ENCODE measurements around the gene DHRS2. TPM values are rescaled to one million over a fixed set of nuclear protein-coding genes. Genes with fewer than 3 reads are reported as not detected.

Gene DHRS2
- total RNA-seq, 1 donor from 2014 or later = not detected

GRCh38 chr14:23654231-23654630, 18.1 kb downstream of the DHRS2 start:
- Mint-ChIP-seq H3K27me3 (ENCODE audit: low read depth) (peaks cover 36% of the 10 kb centered on the region), H3K36me3 (ENCODE audit: low read depth) (no peaks in the 10 kb centered on the region), H3K4me1 (ENCODE audit: low read depth) (no peaks in the 10 kb centered on the region), H3K9me3 (ENCODE audit: low read depth) (no peaks in the 10 kb centered on the region), H3K27ac (ENCODE audit: unreplicated experiment) (no peak overlapping the region), H3K4me3 (ENCODE audit: unreplicated experiment) (no peak overlapping the region)
- DNase-seq (ENCODE audit: low spot score) = no peak
- no peak for TF ChIP-seq CTCF (IDR thresholded peaks at IDR 0.05)

GRCh38 chr14:23657959-23658470, 21.9 kb downstream of the DHRS2 start:
- no peak overlapping the region for H3K27ac Mint-ChIP-seq (ENCODE audit: unreplicated experiment)
- no peak for DNase-seq (ENCODE audit: low spot score)
- no peaks in the 10 kb centered on the region for H3K4me1 Mint-ChIP-seq (ENCODE audit: low read depth)
- no peaks in the 10 kb centered on the region for H3K36me3 Mint-ChIP-seq (ENCODE audit: low read depth)
- TF ChIP-seq CTCF (IDR thresholded peaks at IDR 0.05) = no peak
- H3K9me3 Mint-ChIP-seq (ENCODE audit: low read depth) = no peaks in the 10 kb centered on the region
- peaks cover 40% of the 10 kb centered on the region for H3K27me3 Mint-ChIP-seq (ENCODE audit: low read depth)
- H3K4me3 Mint-ChIP-seq (ENCODE audit: unreplicated experiment) = no peak overlapping the region

- H3K9me3 Mint-ChIP-seq (ENCODE audit: low read depth) = no peaks in the 10 kb centered on the region
- H3K36me3 Mint-ChIP-seq (ENCODE audit: low read depth) = no peaks in the 10 kb centered on the region
- peaks cover 43% of the 10 kb centered on the region for H3K27me3 Mint-ChIP-seq (ENCODE audit: low read depth)
- H3K4me1 Mint-ChIP-seq (ENCODE audit: low read depth) = no peaks in the 10 kb centered on the region
- no peak overlapping the region for H3K4me3 Mint-ChIP-seq (ENCODE audit: unreplicated experiment)
- no peak overlapping the region for H3K27ac Mint-ChIP-seq (ENCODE audit: unreplicated experiment)
- no peak for DNase-seq (ENCODE audit: low spot score)
- TF ChIP-seq CTCF (IDR thresholded peaks at IDR 0.05) = no peak
Measured at GRCh38 chr14:23660290-23661226, 24.4 kb downstream of the DHRS2 start.

GRCh38 chr14:23661542-23661941, 25.4 kb downstream of the DHRS2 start:
- DNase-seq (ENCODE audit: low spot score) = no peak
- TF ChIP-seq CTCF (IDR thresholded peaks at IDR 0.05) = no peak
- no peak overlapping the region for H3K27ac Mint-ChIP-seq (ENCODE audit: unreplicated experiment)
- no peaks in the 10 kb centered on the region for H3K36me3 Mint-ChIP-seq (ENCODE audit: low read depth)
- H3K4me3 Mint-ChIP-seq (ENCODE audit: unreplicated experiment) = no peak overlapping the region
- peaks cover 39% of the 10 kb centered on the region for H3K27me3 Mint-ChIP-seq (ENCODE audit: low read depth)
- no peaks in the 10 kb centered on the region for H3K4me1 Mint-ChIP-seq (ENCODE audit: low read depth)
- no peaks in the 10 kb centered on the region for H3K9me3 Mint-ChIP-seq (ENCODE audit: low read depth)

- no peaks in the 10 kb centered on the region for H3K9me3 Mint-ChIP-seq (ENCODE audit: low read depth)
- peaks cover 49% of the 10 kb centered on the region for H3K27me3 Mint-ChIP-seq (ENCODE audit: low read depth)
- no peak for TF ChIP-seq CTCF (IDR thresholded peaks at IDR 0.05)
- H3K36me3 Mint-ChIP-seq (ENCODE audit: low read depth) = no peaks in the 10 kb centered on the region
- DNase-seq (ENCODE audit: low spot score) = no peak
- no peaks in the 10 kb centered on the region for H3K4me1 Mint-ChIP-seq (ENCODE audit: low read depth)
- H3K27ac Mint-ChIP-seq (ENCODE audit: unreplicated experiment) = no peak overlapping the region
- H3K4me3 Mint-ChIP-seq (ENCODE audit: unreplicated experiment) = no peak overlapping the region
Measured at GRCh38 chr14:23663127-23663526, 27.0 kb downstream of the DHRS2 start.
